HG03095 (cell line): ENCODE results near the gene KCTD15.

ENCODE experiments used
- ATAC-seq: cut with Tn5 transposase; IDR thresholded peaks from one replicate; pipeline ENCODE4 v1.9.1; 2021; ENCODE audit warnings: moderate library complexity; ENCODE audit not compliant: unreplicated experiment

The KCTD15 gene

GRCh38 chr19:33796164-33796875 lies at the start of gene KCTD15:
Gene KCTD15 (plus strand): TSS chr19:33796870. CDS start chr19:33800455, 3,585 bp downstream.
- ATAC-seq, result no peak

GRCh38 chr19:33747273-33747672 lies 49.4 kb upstream of the KCTD15 start:
- ATAC-seq, result no peak

- no peak for ATAC-seq
Observed at GRCh38 chr19:33748231-33748630, 48.4 kb upstream of the KCTD15 start.

- ATAC-seq, result no peak
Observed at GRCh38 chr19:33749016-33749415, 47.7 kb upstream of the KCTD15 start.

- ATAC-seq, result no peak
Observed at GRCh38 chr19:33749619-33750175, 47.0 kb upstream of the KCTD15 start.

- no peak for ATAC-seq
Observed at GRCh38 chr19:33750587-33751435, 45.9 kb upstream of the KCTD15 start.

GRCh38 chr19:33751436-33751770 lies 45.3 kb upstream of the KCTD15 start:
- ATAC-seq, result no peak

GRCh38 chr19:33752018-33752800 lies 44.5 kb upstream of the KCTD15 start:
- no peak for ATAC-seq

- ATAC-seq, result no peak
Observed at GRCh38 chr19:33752945-33753344, 43.7 kb upstream of the KCTD15 start.

GRCh38 chr19:33754361-33754760 lies 42.3 kb upstream of the KCTD15 start:
- no peak for ATAC-seq

- ATAC-seq, result no peak
Observed at GRCh38 chr19:33755099-33756035, 41.3 kb upstream of the KCTD15 start.

- no peak for ATAC-seq
Observed at GRCh38 chr19:33756177-33756576, 40.5 kb upstream of the KCTD15 start.

- ATAC-seq, result no peak
Observed at GRCh38 chr19:33758541-33759013, 38.1 kb upstream of the KCTD15 start.

- ATAC-seq, result no peak
Observed at GRCh38 chr19:33759356-33759755, 37.3 kb upstream of the KCTD15 start.

- no peak for ATAC-seq
Observed at GRCh38 chr19:33763633-33764371, 32.9 kb upstream of the KCTD15 start.

- ATAC-seq, result no peak
Observed at GRCh38 chr19:33766623-33767022, 30.0 kb upstream of the KCTD15 start.

- ATAC-seq, result no peak
Observed at GRCh38 chr19:33767898-33768413, 28.7 kb upstream of the KCTD15 start.

- no peak for ATAC-seq
Observed at GRCh38 chr19:33769208-33769607, 27.5 kb upstream of the KCTD15 start.

- no peak for ATAC-seq
Observed at GRCh38 chr19:33770107-33770506, 26.6 kb upstream of the KCTD15 start.
